H1 (cell line): ENCODE measurements around the gene PIP5K1C. TPM values are rescaled to one million over a fixed set of nuclear protein-coding genes. Genes with fewer than 3 reads are reported as not detected.

Experiments
- EZH2 ChIP-seq: fragments of 200-600 bp; sonication (generic); IDR thresholded peaks from 2 replicates; pipeline ENCODE4 v1.7.1; 2012; ENCODE audit warnings: low read depth, mild to moderate bottlenecking, moderate library complexity, low read length, inconsistent platforms; ENCODE audit not compliant: severe bottlenecking
- KDM4A ChIP-seq: IDR thresholded peaks from one replicate; pipeline ENCODE4 v1.7.1; 2012; ENCODE audit warnings: low read depth, mild to moderate bottlenecking, moderate library complexity, low read length, inconsistent platforms; ENCODE audit not compliant: severe bottlenecking
- NANOG ChIP-seq: IDR thresholded peaks from 2 replicates; pipeline ENCODE4 v1.6.1; 2011; ENCODE audit warnings: low read length, low read depth, mild to moderate bottlenecking, inconsistent platforms; ENCODE audit not compliant: insufficient read depth, poor library complexity, severe bottlenecking
- SP1 ChIP-seq: IDR thresholded peaks from 2 replicates; pipeline ENCODE4 v1.6.1; 2011; ENCODE audit warnings: low read depth, low read length
- TAF1 ChIP-seq: IDR thresholded peaks from 2 replicates; pipeline ENCODE4 v1.6.1; 2011; ENCODE audit warnings: mild to moderate bottlenecking, low read depth, low read length
- TCF12 ChIP-seq: IDR thresholded peaks from 2 replicates; pipeline ENCODE4 v1.6.1; 2011; ENCODE audit warnings: low read depth, mild to moderate bottlenecking, low read length
- USF2 ChIP-seq: IDR thresholded peaks from 2 replicates; pipeline ENCODE4 v1.6.1; 2011; ENCODE audit warnings: low read length, improper control_type of control experiment
- polyA plus RNA-seq, 7 experiments: library from polyadenylated mRNA; depleted of rRNA in 3 of 7; stranded (reverse) in 5 of 7; unstranded in 2 of 7; fragments of >200 nt in 5 of 7; fragments of 200-250 nt in 2 of 7; gene quantifications; 1 replicate in 5 of 7; 2 replicates in 1 of 7; 4 replicates in 1 of 7; pipeline versions ENCODE4 v1.2.1 to v1.2.3, GENCODE V29; 2011 to 2013; ENCODE audit warnings: missing spikeins in 2 of 7, mixed read lengths in 2 of 7
- total RNA-seq: library from RNA; stranded (reverse); fragmentation: NEBNext Ultra II Directional; extraction: Animal tissue kit (Norgen Biotek cat#: 25700); gene quantifications from 2 replicates; pipeline ENCODE4 v1.2.1, GENCODE V29; 2021

PIP5K1C gene
- total and polyA plus RNA-seq, 2 of the 8 experiments (the other 6 are each of a cell fraction or from before 2014, with no cell fraction given) = 10.6 to 32.9 TPM

- TF ChIP-seq KDM4A (no peak), TAF1 (no peak), NANOG (no peak), USF2 (no peak), TCF12 (no peak), SP1 (no peak), EZH2 (no peak)
Measured at GRCh38 chr19:3696660-3696995, 3.6 kb downstream of the PIP5K1C start (continued).
